ENCODE measurements around the gene ADARB2.

GRCh38 chr10:1571587-1572237 lies 165.6 kb downstream of the ADARB2 start:
- TF ChIP-seq FOXM1 (IDR thresholded peaks at IDR 0.05; ENCODE audit: borderline replicate concordance, low read depth) (no peak), EP300 (IDR thresholded peaks at IDR 0.05; ENCODE audit: borderline replicate concordance) (no peak), REST (IDR thresholded peaks at IDR 0.05; ENCODE audit: low read depth) (no peak), MAX (IDR thresholded peaks at IDR 0.05) (no peak), ZBTB7A (IDR thresholded peaks at IDR 0.05; ENCODE audit: low read depth) (no peak), TAF1 (IDR thresholded peaks at IDR 0.05; ENCODE audit: low read depth) (no peak), TEAD4 (IDR thresholded peaks at IDR 0.05) (no peak), NFIC (IDR thresholded peaks at IDR 0.05) (no peak), YY1 (IDR thresholded peaks at IDR 0.05; ENCODE audit: low read depth) (no peak), CEBPB (IDR thresholded peaks at IDR 0.05) (no peak)

All from Ishikawa (cell line).